NOMO-1 treated with dmso at 0.1 percent for 144 hours (cell line): ENCODE results near the gene AQP5.
"Not testable (repeated sequence)": the region's sequence is repeated elsewhere in the genome, so short reads cannot be mapped to it uniquely, and the experiment has no call there.

Source experiments
- DNase-seq: peaks from one replicate; lab custom pipeline; 2025; ENCODE audit not compliant: unreplicated experiment; lab: John Stamatoyannopoulos, UW

The AQP5 gene

GRCh38 chr12:49979016-49979586 lies 17.4 kb downstream of the AQP5 start:
- no peak for DNase-seq

- DNase-seq: no peak
These were observed 18.1 kb downstream of the AQP5 start for GRCh38 chr12:49979791-49980190.

GRCh38 chr12:49980501-49981349 lies 19.1 kb downstream of the AQP5 start:
- no peak for DNase-seq

- peak; percentile 48 for DNase-seq
These were observed 20.8 kb downstream of the AQP5 start for GRCh38 chr12:49982246-49983087.

- no peak for DNase-seq
These were observed 22.2 kb downstream of the AQP5 start for GRCh38 chr12:49983892-49984291.

GRCh38 chr12:49984476-49985359 lies 23.0 kb downstream of the AQP5 start:
- no peak for DNase-seq

- DNase-seq: no peak
These were observed 24.3 kb downstream of the AQP5 start for GRCh38 chr12:49985981-49986380.

- not testable (repeated sequence) for DNase-seq
These were observed 24.8 kb downstream of the AQP5 start for GRCh38 chr12:49986476-49986875.

GRCh38 chr12:49987625-49988303 lies 26.1 kb downstream of the AQP5 start:
- DNase-seq: peak; percentile 65

- not testable (repeated sequence) for DNase-seq
These were observed 27.7 kb downstream of the AQP5 start for GRCh38 chr12:49989400-49989799.

- peak; percentile 43 for DNase-seq
These were observed 28.6 kb downstream of the AQP5 start for GRCh38 chr12:49990273-49990672.

- DNase-seq: no peak
These were observed 36.8 kb downstream of the AQP5 start for GRCh38 chr12:49998453-49998852.

GRCh38 chr12:50003595-50003994 lies 41.9 kb downstream of the AQP5 start:
- DNase-seq: no peak

- no peak for DNase-seq
These were observed 43.0 kb downstream of the AQP5 start for GRCh38 chr12:50004696-50005095.

- DNase-seq: no peak
These were observed 43.5 kb downstream of the AQP5 start for GRCh38 chr12:50005175-50005574.

GRCh38 chr12:50006280-50006679 lies 44.6 kb downstream of the AQP5 start:
- no peak for DNase-seq

- DNase-seq: no peak
These were observed 45.2 kb downstream of the AQP5 start for GRCh38 chr12:50006754-50007442.

- no peak for DNase-seq
These were observed 51.9 kb downstream of the AQP5 start for GRCh38 chr12:50013361-50014147.

- DNase-seq: no peak
These were observed 52.7 kb downstream of the AQP5 start for GRCh38 chr12:50014342-50014741.
